Loucy (cell line): ENCODE data around the gene RPS6KA1.

Experiments used
- CTCF ChIP-seq: fragments of 200-600 bp; sonication (generic); conservative IDR thresholded peaks from 2 replicates; pipeline ENCODE4 v1.5.1; 2014; ENCODE audit warnings: mild to moderate bottlenecking, antibody characterized with exemption, low read length
- EZH2phosphoT487 ChIP-seq: fragments of 200-600 bp; IDR thresholded peaks from 2 replicates; pipeline ENCODE4 v1.6.1; 2018; ENCODE audit warnings: antibody characterized with exemption, mild to moderate bottlenecking, moderate library complexity, borderline replicate concordance

DNA sequence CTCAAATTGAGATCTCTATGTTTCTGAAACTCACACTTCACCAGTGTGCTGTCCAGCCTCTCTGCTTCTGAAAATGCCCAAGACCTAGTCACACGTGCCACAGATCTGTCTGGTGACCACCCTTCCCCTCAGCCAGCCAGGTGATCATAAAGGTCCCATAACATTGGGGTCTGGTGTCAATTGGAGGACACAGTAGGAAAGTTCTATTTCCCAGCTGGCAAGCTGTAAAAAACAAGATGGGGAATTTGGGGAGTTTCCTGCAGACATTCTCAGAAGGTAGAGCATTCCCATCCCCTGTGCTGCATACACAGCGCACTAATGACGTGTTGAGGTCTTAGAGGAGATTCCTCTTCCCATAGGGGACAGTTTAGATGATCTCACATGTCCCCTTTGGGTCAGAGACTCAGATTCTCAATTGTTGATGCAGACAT is 50.1 kb downstream of the RPS6KA1 start:
- TF ChIP-seq CTCF: no peak
- TF ChIP-seq EZH2phosphoT487: no peak
